Measurements from ENCODE around the gene MRPL51.
"Not testable (repeated sequence)": the region's sequence is repeated elsewhere in the genome, so short reads cannot be mapped to it uniquely, and the experiment has no call there.

DNA sequence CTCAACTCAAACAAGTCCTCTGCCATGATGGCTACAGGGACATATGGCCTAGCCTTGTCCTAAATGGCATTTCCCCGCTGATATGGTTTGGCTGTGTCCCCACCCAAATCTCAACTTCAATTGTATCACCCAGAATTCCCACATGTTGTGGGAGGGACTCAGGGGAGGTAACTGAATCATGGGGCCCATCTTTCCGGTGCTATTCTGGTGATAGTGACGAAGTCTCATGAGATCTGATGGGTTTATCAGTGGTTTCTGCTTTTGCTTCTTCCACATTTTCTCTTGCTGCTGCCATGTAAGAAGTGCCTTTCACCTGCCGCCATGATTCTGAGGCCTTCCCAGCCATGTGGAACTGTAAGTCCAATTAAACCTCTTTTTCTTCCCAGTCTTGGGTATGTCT is 26.3 kb downstream of the MRPL51 start:
- not testable (repeated sequence) for TF ChIP-seq POLR2A (IDR thresholded peaks at IDR 0.05; ENCODE audit: control extremely low read depth in 1 of 2, low read depth in 2 of 2, low read length in 2 of 2); TBP (IDR thresholded peaks at IDR 0.05; ENCODE audit: low read depth, low read length); ZNF274 (IDR thresholded peaks at IDR 0.05; ENCODE audit: borderline replicate concordance, extremely low read depth, low read length); GTF2F1 (IDR thresholded peaks at IDR 0.05; ENCODE audit: borderline replicate concordance, low read depth, low read length); JUND (IDR thresholded peaks at IDR 0.05; ENCODE audit: low read length); EZH2 (IDR thresholded peaks at IDR 0.05; ENCODE audit: low read depth, low read length, severe bottlenecking)
- TF ChIP-seq, protein P1, sequence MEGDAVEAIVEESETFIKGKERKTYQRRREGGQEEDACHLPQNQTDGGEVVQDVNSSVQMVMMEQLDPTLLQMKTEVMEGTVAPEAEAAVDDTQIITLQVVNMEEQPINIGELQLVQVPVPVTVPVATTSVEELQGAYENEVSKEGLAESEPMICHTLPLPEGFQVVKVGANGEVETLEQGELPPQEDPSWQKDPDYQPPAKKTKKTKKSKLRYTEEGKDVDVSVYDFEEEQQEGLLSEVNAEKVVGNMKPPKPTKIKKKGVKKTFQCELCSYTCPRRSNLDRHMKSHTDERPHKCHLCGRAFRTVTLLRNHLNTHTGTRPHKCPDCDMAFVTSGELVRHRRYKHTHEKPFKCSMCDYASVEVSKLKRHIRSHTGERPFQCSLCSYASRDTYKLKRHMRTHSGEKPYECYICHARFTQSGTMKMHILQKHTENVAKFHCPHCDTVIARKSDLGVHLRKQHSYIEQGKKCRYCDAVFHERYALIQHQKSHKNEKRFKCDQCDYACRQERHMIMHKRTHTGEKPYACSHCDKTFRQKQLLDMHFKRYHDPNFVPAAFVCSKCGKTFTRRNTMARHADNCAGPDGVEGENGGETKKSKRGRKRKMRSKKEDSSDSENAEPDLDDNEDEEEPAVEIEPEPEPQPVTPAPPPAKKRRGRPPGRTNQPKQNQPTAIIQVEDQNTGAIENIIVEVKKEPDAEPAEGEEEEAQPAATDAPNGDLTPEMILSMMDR (IDR thresholded peaks at IDR 0.05; ENCODE audit: control extremely low read depth in 1 of 3, insufficient read depth in 1 of 3, low read depth in 1 of 3, low read length in 3 of 3) = not testable (repeated sequence)
- TF ChIP-seq, protein P2, sequence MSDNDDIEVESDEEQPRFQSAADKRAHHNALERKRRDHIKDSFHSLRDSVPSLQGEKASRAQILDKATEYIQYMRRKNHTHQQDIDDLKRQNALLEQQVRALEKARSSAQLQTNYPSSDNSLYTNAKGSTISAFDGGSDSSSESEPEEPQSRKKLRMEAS (IDR thresholded peaks at IDR 0.05) = not testable (repeated sequence)

Data from H1 (cell line).